Karpas-422 (cell line): ENCODE results near the gene SLC39A11. TPM values are rescaled to one million over a fixed set of nuclear protein-coding genes. Genes with fewer than 3 reads are reported as not detected.

ENCODE experiments used
- DNase-seq: peaks from one replicate; pipeline ENCODE4 v3.0.0-alpha.2; 2015
- H2AFZ ChIP-seq: fragments of 200-600 bp; sonication (generic); 2 replicates; pipeline ENCODE4 v1.6.1; 2014; ENCODE audit warnings: antibody characterized with exemption, low read length, mixed read lengths
- H3K27ac ChIP-seq: fragments of 200-600 bp; sonication (generic); 2 replicates; pipeline ENCODE4 v1.5.1; 2014; ENCODE audit warnings: mild to moderate bottlenecking, low read length, moderate library complexity
- H3K27me3 ChIP-seq: fragments of 200-600 bp; sonication (generic); 2 replicates; pipeline ENCODE4 v1.6.1; 2014; ENCODE audit warnings: low read length, mixed read lengths
- H3K36me3 ChIP-seq: fragments of 200-600 bp; sonication (generic); 2 replicates; pipeline ENCODE4 v1.6.1; 2014; ENCODE audit warnings: low read length, mixed read lengths; ENCODE audit not compliant: insufficient read depth
- H3K4me1 ChIP-seq: fragments of 200-600 bp; sonication (generic); 2 replicates; pipeline ENCODE4 v1.6.1; 2014; ENCODE audit warnings: mild to moderate bottlenecking, low read length, mixed read lengths
- H3K4me2 ChIP-seq: fragments of 200-600 bp; sonication (generic); 2 replicates; pipeline ENCODE4 v1.6.1; 2014; ENCODE audit warnings: low read length, low read depth, mild to moderate bottlenecking; ENCODE audit not compliant: poor library complexity, severe bottlenecking
- H3K4me3 ChIP-seq: fragments of 200-600 bp; sonication (generic); 2 replicates; pipeline ENCODE4 v1.5.1; 2014; ENCODE audit warnings: mild to moderate bottlenecking, antibody characterized with exemption, low read length, mixed read lengths
- H3K79me2 ChIP-seq: fragments of 200-600 bp; sonication (generic); 2 replicates; pipeline ENCODE4 v1.6.1; 2014; ENCODE audit warnings: mild to moderate bottlenecking, low read length, mixed read lengths
- H3K9ac ChIP-seq: fragments of 200-600 bp; sonication (generic); 2 replicates; pipeline ENCODE4 v1.6.0; 2014; ENCODE audit warnings: low read length
- H3K9me2 ChIP-seq: fragments of 200-600 bp; sonication (generic), shearing (Covaris generic); replicated peaks from 2 replicates; pipeline ENCODE4 v1.6.0; 2014; ENCODE audit warnings: mild to moderate bottlenecking, low read length, moderate library complexity; ENCODE audit not compliant: insufficient read depth
- H3K9me3 ChIP-seq: fragments of 300-700, 200-600 bp; sonication (generic); 2 replicates; pipeline ENCODE4 v1.6.1; 2014; ENCODE audit warnings: low read length, mixed read lengths
- H4K20me1 ChIP-seq: fragments of 200-600 bp; sonication (generic); 2 replicates; pipeline ENCODE4 v1.6.1; 2014; ENCODE audit warnings: mild to moderate bottlenecking, antibody characterized with exemption, low read length, low read depth; ENCODE audit not compliant: insufficient read depth
- total RNA-seq: library from RNA; depleted of rRNA; stranded (reverse); fragments of >200 nt; shearing (Covaris generic); gene quantifications from 2 replicates; pipeline ENCODE4 v1.2.3, GENCODE V29; 2014; ENCODE audit warnings: low replicate concordance

SLC39A11 gene
- total RNA-seq, 1 experiment from 2014 or later: 49.6 TPM

GRCh38 chr17:73042225-73042624 lies 50.3 kb downstream of the SLC39A11 start:
- H3K4me2 ChIP-seq: no peak overlapping the region
- no peaks in the 10 kb centered on the region for H3K9me3 ChIP-seq
- peaks cover 9% of the 10 kb centered on the region for H3K36me3 ChIP-seq
- H3K4me3 ChIP-seq: no peak overlapping the region
- no peaks in the 10 kb centered on the region for H4K20me1 ChIP-seq
- H3K79me2 ChIP-seq: peaks cover 92% of the 10 kb centered on the region
- no peaks in the 10 kb centered on the region for H3K9me2 ChIP-seq
- no peak for DNase-seq
- peaks cover 34% of the 10 kb centered on the region for H3K4me1 ChIP-seq
- no peak overlapping the region for H3K27ac ChIP-seq
- no peaks in the 10 kb centered on the region for H3K27me3 ChIP-seq
- no peak overlapping the region for H3K9ac ChIP-seq
- H2AFZ ChIP-seq: no peak overlapping the region

GRCh38 chr17:73039282-73039681 lies 53.2 kb downstream of the SLC39A11 start:
- H3K36me3 ChIP-seq: peaks cover 9% of the 10 kb centered on the region
- no peaks in the 10 kb centered on the region for H4K20me1 ChIP-seq
- no peak for DNase-seq
- H3K9me2 ChIP-seq: no peaks in the 10 kb centered on the region
- H3K9ac ChIP-seq: no peak overlapping the region
- H2AFZ ChIP-seq: no peak overlapping the region
- H3K4me3 ChIP-seq: no peak overlapping the region
- H3K9me3 ChIP-seq: no peaks in the 10 kb centered on the region
- peaks cover 92% of the 10 kb centered on the region for H3K79me2 ChIP-seq
- no peaks in the 10 kb centered on the region for H3K27me3 ChIP-seq
- H3K27ac ChIP-seq: no peak overlapping the region
- peaks cover 18% of the 10 kb centered on the region for H3K4me1 ChIP-seq
- H3K4me2 ChIP-seq: no peak overlapping the region

- no peak overlapping the region for H3K4me3 ChIP-seq
- no peaks in the 10 kb centered on the region for H3K9me2 ChIP-seq
- no peak for DNase-seq
- no peaks in the 10 kb centered on the region for H3K27me3 ChIP-seq
- H3K9me3 ChIP-seq: no peaks in the 10 kb centered on the region
- no peak overlapping the region for H3K27ac ChIP-seq
- H3K36me3 ChIP-seq: no peaks in the 10 kb centered on the region; the same call in 1 of the 2 replicates
- H3K4me1 ChIP-seq: no peaks in the 10 kb centered on the region
- no peak overlapping the region for H2AFZ ChIP-seq
- no peak overlapping the region for H3K9ac ChIP-seq
- H4K20me1 ChIP-seq: no peaks in the 10 kb centered on the region
- H3K4me2 ChIP-seq: no peak overlapping the region
- H3K79me2 ChIP-seq: peaks cover 81% of the 10 kb centered on the region
Observed at GRCh38 chr17:73031472-73031871, 61.0 kb downstream of the SLC39A11 start.

- H3K4me1 ChIP-seq: no peaks in the 10 kb centered on the region
- H3K9me2 ChIP-seq: no peaks in the 10 kb centered on the region
- H3K4me3 ChIP-seq: no peak overlapping the region
- H2AFZ ChIP-seq: no peak overlapping the region
- H3K36me3 ChIP-seq: no peaks in the 10 kb centered on the region; the same call in 1 of the 2 replicates
- H3K9ac ChIP-seq: no peak overlapping the region
- no peak overlapping the region for H3K4me2 ChIP-seq
- no peak overlapping the region for H3K27ac ChIP-seq
- no peaks in the 10 kb centered on the region for H4K20me1 ChIP-seq
- H3K79me2 ChIP-seq: peaks cover 80% of the 10 kb centered on the region
- no peaks in the 10 kb centered on the region for H3K27me3 ChIP-seq
- no peak for DNase-seq
- no peaks in the 10 kb centered on the region for H3K9me3 ChIP-seq
Observed at GRCh38 chr17:73030995-73031394, 61.5 kb downstream of the SLC39A11 start.

GRCh38 chr17:73030501-73030921 lies 62.0 kb downstream of the SLC39A11 start:
- Histone ChIP-seq H3K9me2 (no peaks in the 10 kb centered on the region), H3K4me3 (no peak overlapping the region), H4K20me1 (no peaks in the 10 kb centered on the region), H3K36me3 (no peaks in the 10 kb centered on the region; the same call in 1 of the 2 replicates), H3K27me3 (no peaks in the 10 kb centered on the region), H3K27ac (no peak overlapping the region), H3K4me2 (no peak overlapping the region), H3K4me1 (peaks cover 4% of the 10 kb centered on the region; the same call in 1 of the 2 replicates), H3K9ac (no peak overlapping the region), H3K9me3 (no peaks in the 10 kb centered on the region), H2AFZ (no peak overlapping the region), H3K79me2 (peaks cover 83% of the 10 kb centered on the region)
- no peak for DNase-seq

GRCh38 chr17:73029991-73030390 lies 62.5 kb downstream of the SLC39A11 start:
- no peak overlapping the region for H3K4me2 ChIP-seq
- no peaks in the 10 kb centered on the region for H3K27me3 ChIP-seq
- H3K27ac ChIP-seq: no peak overlapping the region
- H3K79me2 ChIP-seq: peaks cover 83% of the 10 kb centered on the region
- no peaks in the 10 kb centered on the region for H4K20me1 ChIP-seq
- peaks cover 4% of the 10 kb centered on the region; the same call in 1 of the 2 replicates for H3K4me1 ChIP-seq
- no peak overlapping the region for H2AFZ ChIP-seq
- H3K9me2 ChIP-seq: no peaks in the 10 kb centered on the region
- H3K9me3 ChIP-seq: no peaks in the 10 kb centered on the region
- peaks cover 3% of the 10 kb centered on the region for H3K36me3 ChIP-seq
- H3K4me3 ChIP-seq: no peak overlapping the region
- no peak for DNase-seq
- no peak overlapping the region for H3K9ac ChIP-seq

GRCh38 chr17:73029021-73029420 lies 63.5 kb downstream of the SLC39A11 start:
- no peaks in the 10 kb centered on the region for H4K20me1 ChIP-seq
- H3K9ac ChIP-seq: no peak overlapping the region
- peaks cover 81% of the 10 kb centered on the region for H3K79me2 ChIP-seq
- H3K4me1 ChIP-seq: peaks cover 4% of the 10 kb centered on the region; the same call in 1 of the 2 replicates
- no peaks in the 10 kb centered on the region for H3K9me3 ChIP-seq
- no peak for DNase-seq
- H2AFZ ChIP-seq: no peak overlapping the region
- no peak overlapping the region for H3K4me2 ChIP-seq
- H3K36me3 ChIP-seq: peaks cover 9% of the 10 kb centered on the region
- no peak overlapping the region for H3K4me3 ChIP-seq
- H3K9me2 ChIP-seq: no peaks in the 10 kb centered on the region
- no peaks in the 10 kb centered on the region for H3K27me3 ChIP-seq
- no peak overlapping the region for H3K27ac ChIP-seq

GRCh38 chr17:73028299-73028755 lies 64.2 kb downstream of the SLC39A11 start:
- Histone ChIP-seq H4K20me1 (no peaks in the 10 kb centered on the region), H3K4me3 (no peak overlapping the region), H3K4me2 (no peak overlapping the region), H3K9me2 (no peaks in the 10 kb centered on the region), H3K27me3 (no peaks in the 10 kb centered on the region), H3K27ac (no peak overlapping the region), H3K36me3 (peaks cover 11% of the 10 kb centered on the region), H3K9me3 (no peaks in the 10 kb centered on the region), H3K79me2 (peaks cover 81% of the 10 kb centered on the region), H3K9ac (no peak overlapping the region), H2AFZ (no peak overlapping the region), H3K4me1 (peaks cover 4% of the 10 kb centered on the region; the same call in 1 of the 2 replicates)
- DNase-seq: no peak
